ENCODE results near the gene KLHL14.

The KLHL14 gene

GRCh38 chr18:32779010-32779409 is 6.2 kb upstream of the KLHL14 start:
- TF ChIP-seq CTCF (IDR thresholded peaks at IDR 0.05; ENCODE audit: low read depth, low read length, missing control alignments) = no peak

GRCh38 chr18:32777049-32777448 is 4.2 kb upstream of the KLHL14 start:
- TF ChIP-seq CTCF (IDR thresholded peaks at IDR 0.05; ENCODE audit: low read depth, low read length, missing control alignments) = no peak
- DNase-seq (ENCODE audit: extremely low read depth, low read depth) = no peak
- no peak overlapping the region for H3K4me3 ChIP-seq (replicated peaks; ENCODE audit: low read depth, low read length)

More at GRCh38 chr18:32779010-32779409, 6.2 kb upstream of the KLHL14 start:
- DNase-seq (ENCODE audit: extremely low read depth, low read depth) = no peak
- H3K4me3 ChIP-seq (replicated peaks; ENCODE audit: low read depth, low read length) = no peak overlapping the region

- no peak for TF ChIP-seq CTCF (IDR thresholded peaks at IDR 0.05; ENCODE audit: low read depth, low read length, missing control alignments)
- no peak for DNase-seq (ENCODE audit: extremely low read depth, low read depth)
Measured at GRCh38 chr18:32776561-32776960, 3.7 kb upstream of the KLHL14 start.

GRCh38 chr18:32775628-32776027 is 2.8 kb upstream of the KLHL14 start:
- no peak overlapping the region for H3K4me3 ChIP-seq (replicated peaks; ENCODE audit: low read depth, low read length)
- no peak for TF ChIP-seq CTCF (IDR thresholded peaks at IDR 0.05; ENCODE audit: low read depth, low read length, missing control alignments)
- DNase-seq (ENCODE audit: extremely low read depth, low read depth) = no peak

More at GRCh38 chr18:32776561-32776960, 3.7 kb upstream of the KLHL14 start:
- no peak overlapping the region for H3K4me3 ChIP-seq (replicated peaks; ENCODE audit: low read depth, low read length)

GRCh38 chr18:32773382-32773712 is 524 bp upstream of the KLHL14 start:
- DNase-seq (ENCODE audit: extremely low read depth, low read depth) = no peak
- no peak overlapping the region for H3K4me3 ChIP-seq (replicated peaks; ENCODE audit: low read depth, low read length)

GRCh38 chr18:32771871-32772580 is 797 bp downstream of the KLHL14 start:
- TF ChIP-seq CTCF (IDR thresholded peaks at IDR 0.05; ENCODE audit: low read depth, low read length, missing control alignments) = no peak
- no peak overlapping the region for H3K4me3 ChIP-seq (replicated peaks; ENCODE audit: low read depth, low read length)

More at GRCh38 chr18:32773382-32773712, 524 bp upstream of the KLHL14 start:
- no peak for TF ChIP-seq CTCF (IDR thresholded peaks at IDR 0.05; ENCODE audit: low read depth, low read length, missing control alignments)

More at GRCh38 chr18:32771871-32772580, 797 bp downstream of the KLHL14 start:
- no peak for DNase-seq (ENCODE audit: extremely low read depth, low read depth)

All from HFF-Myc (cell line).